ENCODE measurements around the gene RBBP5.

- no peak for TF ChIP-seq CTCF (IDR thresholded peaks at IDR 0.05; ENCODE audit: low read length)
- no peak for TF ChIP-seq EZH2 (IDR thresholded peaks at IDR 0.05; ENCODE audit: borderline replicate concordance, low read length)
Observed at GRCh38 chr1:205057808-205058575, 63.8 kb downstream of the RBBP5 start.

Data from OCI-LY1 (cell line).